Measurements from ENCODE around the gene TRMT1. TPM values are rescaled to one million over a fixed set of nuclear protein-coding genes. Genes with fewer than 3 reads are reported as not detected.

TRMT1 gene
- total and polyA plus RNA-seq, 2 of the 8 experiments (the other 6 are each of a cell fraction or from before 2014, with no cell fraction given) = 77.4 to 99.3 TPM

GRCh38 chr19:13070425-13071140 lies 46.0 kb downstream of the TRMT1 start:
- Histone ChIP-seq H4K20me1 (replicated peaks in 1 of 2; ENCODE audit: control insufficient read depth in 1 of 2, insufficient read depth in 2 of 2, low read length in 2 of 2) (no peaks in the 10 kb centered on the region), H2BK15ac (ENCODE audit: low read length) (0 out of 2 replicates have a peak overlapping the region, but pooled peaks have one; percentile 46), H3K27ac (ENCODE audit: low read depth, low read length) (no peak overlapping the region)
- TF ChIP-seq BACH1 (IDR thresholded peaks at IDR 0.05; ENCODE audit: low read length) (no peak), HDAC6 (IDR thresholded peaks at IDR 0.05; ENCODE audit: low read depth, low read length) (no peak), SAP30 (IDR thresholded peaks at IDR 0.05; ENCODE audit: insufficient read depth, insufficient replicate concordance, low read length) (no peak), CBX8 (IDR thresholded peaks at IDR 0.05; ENCODE audit: borderline replicate concordance, low read depth, low read length) (no peak), SRF (IDR thresholded peaks at IDR 0.05; ENCODE audit: low read depth, low read length) (no peak), CTBP2 (IDR thresholded peaks at IDR 0.05; ENCODE audit: borderline replicate concordance, insufficient read depth, insufficient read length, low read length) (no peak), TEAD4 (IDR thresholded peaks at IDR 0.05; ENCODE audit: low read depth, low read length) (peak; percentile 45; the same call in 1 of the 2 replicates), ASH2L (IDR thresholded peaks at IDR 0.05; ENCODE audit: low read length) (no peak), CEBPB (IDR thresholded peaks at IDR 0.05; ENCODE audit: low read depth, low read length) (no peak), RXRA (IDR thresholded peaks at IDR 0.05; ENCODE audit: insufficient read depth, low read depth, low read length) (no peak), GTF2F1 (IDR thresholded peaks at IDR 0.05; ENCODE audit: borderline replicate concordance, low read depth, low read length) (no peak), CBX5 (IDR thresholded peaks at IDR 0.05; ENCODE audit: low read depth, low read length) (no peak), TAF7 (optimal IDR thresholded peaks at IDR 0.05; ENCODE audit: borderline replicate concordance, low read depth, low read length) (no peak)

More at GRCh38 chr19:13070425-13071140, 46.0 kb downstream of the TRMT1 start:
- Histone ChIP-seq H2BK20ac (ENCODE audit: low read length) (no peak overlapping the region), H2BK120ac (replicated peaks; ENCODE audit: low read depth, low read length) (no peak overlapping the region), H2AFZ (ENCODE audit: low read length) (no peak overlapping the region), H4K91ac (replicated peaks; ENCODE audit: insufficient read length, low read length) (no peak overlapping the region), H3K9ac (replicated peaks in 1 of 4; ENCODE audit: extremely low read depth in 1 of 4, low read depth in 3 of 4, low read length in 3 of 4) (no peak overlapping the region), H4K5ac (ENCODE audit: insufficient read length, low read depth, low read length) (no peak overlapping the region), H3K79me2 (ENCODE audit: control insufficient read depth in 1 of 2, insufficient read depth in 2 of 2, low read length in 2 of 2) (no peaks in the 10 kb centered on the region), H3K14ac (ENCODE audit: insufficient read length) (no peak overlapping the region), H3K56ac (replicated peaks; ENCODE audit: insufficient read length, low read depth, low read length) (no peak overlapping the region), H3K79me1 (ENCODE audit: low read depth, low read length) (no peaks in the 10 kb centered on the region), H4K8ac (ENCODE audit: extremely low read depth, insufficient read depth, low read length) (peak overlapping the region; percentile 71; the same call in 1 of the 2 replicates), H3K23ac (ENCODE audit: insufficient read length) (no peak overlapping the region), H3K23me2 (ENCODE audit: low read depth, low read length) (no peaks in the 10 kb centered on the region), H3K27me3 (replicated peaks in 1 of 4; ENCODE audit: control insufficient read depth in 3 of 4, extremely low read depth in 1 of 4, insufficient read depth in 3 of 4, low read length in 3 of 4) (peaks cover 0 to 5% (median 4%) of the 10 kb centered on the region in 4 experiments; a peak in 5 of 7 replicates), H2BK5ac (ENCODE audit: low read depth, low read length) (no peak overlapping the region), H2BK12ac (ENCODE audit: low read depth, low read length) (0 out of 2 replicates have a peak overlapping the region, but pooled peaks have one; percentile 33), H3K18ac (ENCODE audit: extremely low read depth, low read length) (no peak overlapping the region; the same call in 1 of the 2 replicates), H2AK5ac (ENCODE audit: low read depth, low read length) (no peak overlapping the region), H3K4me2 (ENCODE audit: insufficient read depth in 1 of 2, low read depth in 2 of 2, low read length in 2 of 2) (no peak overlapping the region), H3K36me3 (ENCODE audit: control insufficient read depth in 2 of 4, insufficient read depth in 4 of 4, low read length in 3 of 4) (no peaks in the 10 kb centered on the region), H3K9me3 (ENCODE audit: insufficient read depth in 2 of 2, low read depth in 1 of 2, low read length in 1 of 2) (no peaks in the 10 kb centered on the region), H3K4ac (replicated peaks; ENCODE audit: insufficient read length, low read depth, low read length) (no peak overlapping the region), H3K4me3 (ENCODE audit: extremely low read depth in 1 of 4, insufficient read depth in 2 of 4, low read depth in 3 of 4, low read length in 4 of 4) (no peak overlapping the region), H3K4me1 (replicated peaks in 1 of 4; ENCODE audit: control insufficient read depth in 3 of 4, insufficient read depth in 4 of 4, low read length in 3 of 4) (no peaks in the 10 kb centered on the region; a peak in 1 of 7 replicates)
- POLR2A ChIA-PET (ENCODE audit: partially characterized antibody) = interaction anchor here (1.5 kb wide), 1 partner anchor 9 kb away, joined by 5 read pairs; no protein-coding TSS in a partner anchor
- WGBS, 2 experiments (ENCODE audit: extremely low coverage in 1 of 2, insufficient coverage in 1 of 2, insufficient read length in 1 of 2, insufficient replicate concordance in 2 of 2, low coverage in 1 of 2, low lambda C conversion rate in 2 of 2, missing lambda C conversion rate in 1 of 2) = 93% methylated on average over 32 of the region's 32 CpGs; no CpG with 5 or more reads in 1 of the 2 experiments
- FAIRE-seq (no peak), DNase-seq (ENCODE audit: low read depth in 1 of 2, low spot score in 2 of 2) (no peak)
- CTCF ChIA-PET (ENCODE audit: partially characterized antibody) = interaction anchor here (0.6 to 48.8 kb wide), 13 partner anchors 8 to 105 kb away, joined by 3 to 1145 read pairs (median 7); no protein-coding TSS in a partner anchor

All from H1 (cell line).